Liver (tissue), 9 donors: ENCODE data around the gene TMEM63A. TPM values are rescaled to one million over a fixed set of nuclear protein-coding genes. Genes with fewer than 3 reads are reported as not detected.

Experiments used
- DNase-seq: peaks from one replicate; pipeline ENCODE4 v3.0.0-alpha.2; 2017; ENCODE audit warnings: low spot score
- H3K27ac ChIP-seq, 2 donors: one replicate each; pipeline ENCODE4 v1.7.0; 2013; ENCODE audit warnings: inconsistent platforms in 2 of 2, low read length in 2 of 2, control low read depth in 1 of 2, low read depth in 1 of 2, mild to moderate bottlenecking in 1 of 2
- H3K27me3 ChIP-seq, 4 donors: one replicate each; pipeline versions ENCODE4 v1.6.1 to v1.7.0; 2013; ENCODE audit warnings: low read length in 3 of 4, inconsistent platforms in 1 of 4, mild to moderate bottlenecking in 1 of 4, moderate library complexity in 1 of 4; ENCODE audit not compliant: control insufficient read depth in 4 of 4, insufficient read depth in 4 of 4
- H3K36me3 ChIP-seq, 4 donors: one replicate each; pipeline versions ENCODE4 v1.6.1 to v1.7.0; 2013; ENCODE audit warnings: low read length in 3 of 4, mild to moderate bottlenecking in 3 of 4, low read depth in 1 of 4, moderate library complexity in 1 of 4; ENCODE audit not compliant: control insufficient read depth in 4 of 4, insufficient read depth in 3 of 4
- H3K4me1 ChIP-seq, 4 donors: one replicate each; pipeline versions ENCODE4 v1.6.1 to v1.7.0; 2013; ENCODE audit warnings: low read length in 3 of 4, mild to moderate bottlenecking in 3 of 4, moderate library complexity in 1 of 4; ENCODE audit not compliant: control insufficient read depth in 4 of 4, insufficient read depth in 4 of 4
- H3K4me3 ChIP-seq, 3 donors: one replicate each; pipeline versions ENCODE4 v1.6.1 to v1.7.0; 2013; ENCODE audit warnings: low read length in 3 of 3, control low read depth in 1 of 3, low read depth in 1 of 3, mild to moderate bottlenecking in 1 of 3
- H3K9ac ChIP-seq, 2 donors: one replicate each; pipeline ENCODE4 v1.7.0; 2013; ENCODE audit warnings: low read length in 2 of 2, mild to moderate bottlenecking in 2 of 2, moderate library complexity in 2 of 2, control low read depth in 1 of 2, low read depth in 1 of 2
- H3K9me3 ChIP-seq, 4 donors: one replicate each; pipeline versions ENCODE4 v1.6.1 to v1.7.0; 2013; ENCODE audit warnings: low read length in 3 of 4; ENCODE audit not compliant: control insufficient read depth in 4 of 4
- EGR1 ChIP-seq, 2 donors: IDR thresholded peaks; 2 replicates each; pipeline ENCODE4 v1.6.1; 2016 to 2018; ENCODE audit warnings: antibody characterized with exemption in 2 of 2, low read depth in 2 of 2
- FOXA1 ChIP-seq: IDR thresholded peaks from 2 replicates; pipeline ENCODE4 v1.6.1; 2016; ENCODE audit warnings: antibody characterized with exemption
- FOXA2 ChIP-seq: IDR thresholded peaks from 2 replicates; pipeline ENCODE4 v1.6.1; 2016; ENCODE audit warnings: antibody characterized with exemption
- GABPA ChIP-seq, 2 donors: IDR thresholded peaks in 1 of 2; conservative IDR thresholded peaks in 1 of 2; 2 replicates each; pipeline ENCODE4 v1.6.1; 2016; ENCODE audit warnings: antibody characterized with exemption in 2 of 2, mild to moderate bottlenecking in 1 of 2, moderate library complexity in 1 of 2
- HNF4A ChIP-seq, 2 donors: conservative IDR thresholded peaks; 2 replicates each; pipeline ENCODE4 v1.6.1; 2016; ENCODE audit warnings: antibody characterized with exemption in 2 of 2, mild to moderate bottlenecking in 2 of 2
- HNF4G ChIP-seq: IDR thresholded peaks from 2 replicates; pipeline ENCODE4 v1.6.1; 2016; ENCODE audit warnings: antibody characterized with exemption
- JUND ChIP-seq, 2 donors: IDR thresholded peaks; 2 replicates each; pipeline ENCODE4 v1.6.1; 2016; ENCODE audit warnings: antibody characterized with exemption in 2 of 2
- NR2F2 ChIP-seq: IDR thresholded peaks from 2 replicates; pipeline ENCODE4 v1.6.1; 2016; ENCODE audit warnings: antibody characterized with exemption
- RAD21 ChIP-seq, 2 donors: IDR thresholded peaks; 2 replicates each; pipeline ENCODE4 v1.6.1; 2016; ENCODE audit warnings: antibody characterized with exemption in 2 of 2, mild to moderate bottlenecking in 2 of 2
- RXRA ChIP-seq, 2 donors: IDR thresholded peaks; 2 replicates each; pipeline ENCODE4 v1.6.1; 2017 to 2018; ENCODE audit warnings: antibody characterized with exemption in 2 of 2, mild to moderate bottlenecking in 1 of 2
- SP1 ChIP-seq: IDR thresholded peaks from 2 replicates; pipeline ENCODE4 v1.6.1; 2018; ENCODE audit warnings: antibody characterized with exemption, mild to moderate bottlenecking
- TAF1 ChIP-seq: conservative IDR thresholded peaks from 2 replicates; pipeline ENCODE4 v1.6.1; 2016; ENCODE audit warnings: antibody characterized with exemption, mild to moderate bottlenecking
- YY1 ChIP-seq: IDR thresholded peaks from 2 replicates; pipeline ENCODE4 v1.6.1; 2016; ENCODE audit warnings: antibody characterized with exemption, mild to moderate bottlenecking
- WGBS: extraction: QIAGEN DNeasy Blood & Tissue Kit; methylation state at CpG from one replicate; pipeline ENCODE4 v1.1.7; 2013; 5-methylcytosine and 5-hydroxymethylcytosine counted together
- polyA plus RNA-seq, 2 donors: library from polyadenylated mRNA; stranded (reverse) in 1 of 2; unstranded in 1 of 2; fragments of 200-250 nt in 1 of 2; fragments of >200 nt in 1 of 2; fragmentation: Nextera tagmentation in 1 of 2; extraction: Ambion mirVana in 1 of 2; gene quantifications; one replicate each; pipeline versions ENCODE4 v1.2.1 to v1.2.3, GENCODE V29; 2013 to 2015
- total RNA-seq, 2 donors: library from RNA; depleted of rRNA; stranded (reverse); fragments of >200 nt; gene quantifications; one replicate each; pipeline ENCODE4 v1.2.3, GENCODE V29; 2014
- TF ChIP-seq, protein P1 (sequence below): fragments of 150-350 bp; IDR thresholded peaks from 2 replicates; pipeline ENCODE4 v1.5.1; 2017; ENCODE audit warnings: improper control_type of control experiment, low read depth, low read length; ENCODE audit not compliant: missing input control
- TF ChIP-seq, protein P2 (sequence below): IDR thresholded peaks from 2 replicates; pipeline ENCODE4 v1.6.1; 2016; ENCODE audit warnings: antibody characterized with exemption, mild to moderate bottlenecking
- TF ChIP-seq, protein P3 (sequence below): IDR thresholded peaks from 2 replicates; pipeline ENCODE4 v1.6.1; 2016; ENCODE audit warnings: antibody characterized with exemption
- TF ChIP-seq, protein P4 (sequence below): IDR thresholded peaks from 2 replicates; pipeline ENCODE4 v1.6.1; 2016; ENCODE audit warnings: antibody characterized with exemption
- TF ChIP-seq, protein P5 (sequence below): IDR thresholded peaks from 2 replicates; pipeline ENCODE4 v1.6.1; 2016; ENCODE audit warnings: antibody characterized with exemption
- donor health status: healthy.
- donor health status: healthy.
- donor health status: healthy.
- donor health status: healthy.
- donor health status: healthy.

Gene TMEM63A
- total and polyA plus RNA-seq, 4 donors: 9.6 to 54.0 (median 11.6) TPM

DNA sequence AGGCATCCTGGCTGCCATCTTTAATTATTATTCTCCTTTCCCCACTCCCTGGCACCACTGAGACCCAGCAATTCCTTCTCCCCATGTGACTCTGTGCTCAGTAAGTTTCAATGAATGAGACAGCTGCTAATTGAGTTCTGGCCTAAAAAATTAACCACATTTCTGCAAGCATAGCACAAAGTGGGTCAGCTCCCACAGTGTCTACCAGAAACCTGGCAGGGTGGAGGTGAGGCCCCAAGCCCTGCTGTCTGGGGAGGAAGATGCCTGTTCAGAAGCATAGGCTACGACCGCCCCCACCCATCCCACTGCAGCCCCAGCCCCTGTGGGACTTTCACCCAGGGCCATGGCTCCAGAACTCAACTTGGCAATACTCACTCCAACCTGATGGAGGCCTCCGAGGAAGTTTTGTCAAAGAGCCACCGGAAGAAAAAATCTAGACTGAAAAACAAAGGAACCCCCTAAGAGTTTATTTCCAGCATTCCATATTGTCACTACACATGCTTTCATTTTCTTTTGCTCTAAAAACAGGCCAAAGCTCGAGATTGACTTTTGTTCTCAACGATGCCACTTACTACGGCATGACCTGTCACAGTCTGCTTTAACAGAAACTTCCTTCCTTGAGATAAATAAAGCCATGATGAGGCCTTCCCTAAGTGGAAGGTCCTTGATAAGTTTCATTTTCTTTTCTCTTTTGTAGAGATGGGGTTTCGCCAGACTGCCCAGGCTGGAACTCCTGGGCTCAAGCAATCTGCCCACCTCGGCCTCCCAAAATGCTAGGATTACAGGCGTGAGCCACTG is 26.5 kb downstream of the TMEM63A start:
- peaks cover 0 to 6% (median 1%) of the 10 kb centered on the region in 4 donors for H3K4me1 ChIP-seq

DNA sequence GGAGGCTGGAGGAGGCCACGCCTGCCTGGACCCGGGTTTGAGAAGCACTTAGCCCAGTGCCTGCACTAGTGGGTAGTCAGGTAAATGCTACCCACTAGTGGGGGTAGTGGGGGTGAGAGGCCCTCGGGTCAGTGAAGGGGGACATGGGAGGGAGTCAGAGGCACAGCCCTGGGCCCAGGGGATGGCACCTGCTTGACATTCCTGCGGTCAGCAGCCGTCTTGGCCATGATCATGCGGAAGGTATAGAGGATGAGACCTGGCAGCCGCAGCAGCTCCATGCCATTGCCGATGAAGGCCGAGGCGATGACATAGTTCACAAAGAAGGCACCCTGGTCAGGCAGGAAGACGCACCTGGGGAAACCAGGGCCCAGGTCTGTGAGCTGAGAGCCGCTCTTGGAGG is 28.7 kb downstream of the TMEM63A start:
- Histone ChIP-seq H3K36me3 (peaks cover 4 to 44% (median 32%) of the 10 kb centered on the region in 4 donors), H3K27ac (no peak overlapping the region), H3K27me3 (no peaks in the 10 kb centered on the region), H3K4me1 (peaks cover 0 to 6% (median 1%) of the 10 kb centered on the region in 4 donors), H3K9me3 (no peaks in the 10 kb centered on the region), H3K4me3 (no peak overlapping the region), H3K9ac (no peak overlapping the region)
- no peak for DNase-seq
- TF ChIP-seq, protein P1, sequence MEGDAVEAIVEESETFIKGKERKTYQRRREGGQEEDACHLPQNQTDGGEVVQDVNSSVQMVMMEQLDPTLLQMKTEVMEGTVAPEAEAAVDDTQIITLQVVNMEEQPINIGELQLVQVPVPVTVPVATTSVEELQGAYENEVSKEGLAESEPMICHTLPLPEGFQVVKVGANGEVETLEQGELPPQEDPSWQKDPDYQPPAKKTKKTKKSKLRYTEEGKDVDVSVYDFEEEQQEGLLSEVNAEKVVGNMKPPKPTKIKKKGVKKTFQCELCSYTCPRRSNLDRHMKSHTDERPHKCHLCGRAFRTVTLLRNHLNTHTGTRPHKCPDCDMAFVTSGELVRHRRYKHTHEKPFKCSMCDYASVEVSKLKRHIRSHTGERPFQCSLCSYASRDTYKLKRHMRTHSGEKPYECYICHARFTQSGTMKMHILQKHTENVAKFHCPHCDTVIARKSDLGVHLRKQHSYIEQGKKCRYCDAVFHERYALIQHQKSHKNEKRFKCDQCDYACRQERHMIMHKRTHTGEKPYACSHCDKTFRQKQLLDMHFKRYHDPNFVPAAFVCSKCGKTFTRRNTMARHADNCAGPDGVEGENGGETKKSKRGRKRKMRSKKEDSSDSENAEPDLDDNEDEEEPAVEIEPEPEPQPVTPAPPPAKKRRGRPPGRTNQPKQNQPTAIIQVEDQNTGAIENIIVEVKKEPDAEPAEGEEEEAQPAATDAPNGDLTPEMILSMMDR: no peak
- TF ChIP-seq, protein P2, sequence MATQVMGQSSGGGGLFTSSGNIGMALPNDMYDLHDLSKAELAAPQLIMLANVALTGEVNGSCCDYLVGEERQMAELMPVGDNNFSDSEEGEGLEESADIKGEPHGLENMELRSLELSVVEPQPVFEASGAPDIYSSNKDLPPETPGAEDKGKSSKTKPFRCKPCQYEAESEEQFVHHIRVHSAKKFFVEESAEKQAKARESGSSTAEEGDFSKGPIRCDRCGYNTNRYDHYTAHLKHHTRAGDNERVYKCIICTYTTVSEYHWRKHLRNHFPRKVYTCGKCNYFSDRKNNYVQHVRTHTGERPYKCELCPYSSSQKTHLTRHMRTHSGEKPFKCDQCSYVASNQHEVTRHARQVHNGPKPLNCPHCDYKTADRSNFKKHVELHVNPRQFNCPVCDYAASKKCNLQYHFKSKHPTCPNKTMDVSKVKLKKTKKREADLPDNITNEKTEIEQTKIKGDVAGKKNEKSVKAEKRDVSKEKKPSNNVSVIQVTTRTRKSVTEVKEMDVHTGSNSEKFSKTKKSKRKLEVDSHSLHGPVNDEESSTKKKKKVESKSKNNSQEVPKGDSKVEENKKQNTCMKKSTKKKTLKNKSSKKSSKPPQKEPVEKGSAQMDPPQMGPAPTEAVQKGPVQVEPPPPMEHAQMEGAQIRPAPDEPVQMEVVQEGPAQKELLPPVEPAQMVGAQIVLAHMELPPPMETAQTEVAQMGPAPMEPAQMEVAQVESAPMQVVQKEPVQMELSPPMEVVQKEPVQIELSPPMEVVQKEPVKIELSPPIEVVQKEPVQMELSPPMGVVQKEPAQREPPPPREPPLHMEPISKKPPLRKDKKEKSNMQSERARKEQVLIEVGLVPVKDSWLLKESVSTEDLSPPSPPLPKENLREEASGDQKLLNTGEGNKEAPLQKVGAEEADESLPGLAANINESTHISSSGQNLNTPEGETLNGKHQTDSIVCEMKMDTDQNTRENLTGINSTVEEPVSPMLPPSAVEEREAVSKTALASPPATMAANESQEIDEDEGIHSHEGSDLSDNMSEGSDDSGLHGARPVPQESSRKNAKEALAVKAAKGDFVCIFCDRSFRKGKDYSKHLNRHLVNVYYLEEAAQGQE: no peak
- TF ChIP-seq NR2F2: no peak
- no peak for TF ChIP-seq HNF4G
- no peak for TF ChIP-seq JUND (IDR thresholded peaks at IDR 0.05)
- TF ChIP-seq FOXA1: no peak
- no peak for TF ChIP-seq SP1
- no peak for TF ChIP-seq RAD21 (IDR thresholded peaks at IDR 0.05)
- TF ChIP-seq, protein P3, sequence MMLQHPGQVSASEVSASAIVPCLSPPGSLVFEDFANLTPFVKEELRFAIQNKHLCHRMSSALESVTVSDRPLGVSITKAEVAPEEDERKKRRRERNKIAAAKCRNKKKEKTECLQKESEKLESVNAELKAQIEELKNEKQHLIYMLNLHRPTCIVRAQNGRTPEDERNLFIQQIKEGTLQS: no peak
- no peak for TF ChIP-seq TAF1
- no peak for TF ChIP-seq EGR1 (IDR thresholded peaks at IDR 0.05; ENCODE audit: low read depth in 2 of 2)
- no peak for TF ChIP-seq FOXA2
- TF ChIP-seq GABPA (IDR thresholded peaks at IDR 0.05 in 1 of 2, conservative IDR thresholded peaks at IDR 0.05 in 1 of 2): no peak
- no peak for TF ChIP-seq RXRA (IDR thresholded peaks at IDR 0.05)
- TF ChIP-seq, protein P4, sequence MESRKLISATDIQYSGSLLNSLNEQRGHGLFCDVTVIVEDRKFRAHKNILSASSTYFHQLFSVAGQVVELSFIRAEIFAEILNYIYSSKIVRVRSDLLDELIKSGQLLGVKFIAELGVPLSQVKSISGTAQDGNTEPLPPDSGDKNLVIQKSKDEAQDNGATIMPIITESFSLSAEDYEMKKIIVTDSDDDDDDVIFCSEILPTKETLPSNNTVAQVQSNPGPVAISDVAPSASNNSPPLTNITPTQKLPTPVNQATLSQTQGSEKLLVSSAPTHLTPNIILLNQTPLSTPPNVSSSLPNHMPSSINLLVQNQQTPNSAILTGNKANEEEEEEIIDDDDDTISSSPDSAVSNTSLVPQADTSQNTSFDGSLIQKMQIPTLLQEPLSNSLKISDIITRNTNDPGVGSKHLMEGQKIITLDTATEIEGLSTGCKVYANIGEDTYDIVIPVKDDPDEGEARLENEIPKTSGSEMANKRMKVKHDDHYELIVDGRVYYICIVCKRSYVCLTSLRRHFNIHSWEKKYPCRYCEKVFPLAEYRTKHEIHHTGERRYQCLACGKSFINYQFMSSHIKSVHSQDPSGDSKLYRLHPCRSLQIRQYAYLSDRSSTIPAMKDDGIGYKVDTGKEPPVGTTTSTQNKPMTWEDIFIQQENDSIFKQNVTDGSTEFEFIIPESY: no peak
- TF ChIP-seq, protein P5, sequence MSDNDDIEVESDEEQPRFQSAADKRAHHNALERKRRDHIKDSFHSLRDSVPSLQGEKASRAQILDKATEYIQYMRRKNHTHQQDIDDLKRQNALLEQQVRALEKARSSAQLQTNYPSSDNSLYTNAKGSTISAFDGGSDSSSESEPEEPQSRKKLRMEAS: no peak
- no peak for TF ChIP-seq YY1
- 96% methylated on average over 12 of the region's 12 CpGs for WGBS

More for the DNA sequence above, 26.5 kb downstream of the TMEM63A start:
- H3K9me3 ChIP-seq: no peaks in the 10 kb centered on the region
- no peak overlapping the region for H3K4me3 ChIP-seq
- H3K36me3 ChIP-seq: peaks cover 8 to 56% (median 36%) of the 10 kb centered on the region in 4 donors
- no peak for DNase-seq
- H3K9ac ChIP-seq: no peak overlapping the region
- H3K27ac ChIP-seq: no peak overlapping the region
- no peaks in the 10 kb centered on the region for H3K27me3 ChIP-seq
- TF ChIP-seq FOXA1 (no peak), TAF1 (no peak), EGR1 (IDR thresholded peaks at IDR 0.05; ENCODE audit: low read depth in 2 of 2) (no peak), HNF4A (conservative IDR thresholded peaks at IDR 0.05) (no peak), JUND (IDR thresholded peaks at IDR 0.05) (no peak), YY1 (no peak)
- TF ChIP-seq, protein P4: no peak
- TF ChIP-seq, protein P5: no peak
- 79% methylated on average over 10 of the region's 10 CpGs for WGBS
